B cell (primary cell): ENCODE results near the gene ADPRS.

Source experiments
- CTCF ChIP-seq: fragments of 200-600 bp; IDR thresholded peaks from one replicate; pipeline ENCODE4 v1.8.0; 2022; ENCODE audit warnings: antibody characterized with exemption, mild to moderate bottlenecking
- EZH2 ChIP-seq: IDR thresholded peaks from 2 replicates; pipeline ENCODE4 v1.6.1; 2012; ENCODE audit warnings: borderline replicate concordance, low read depth, mild to moderate bottlenecking, moderate library complexity, low read length; ENCODE audit not compliant: insufficient read depth, poor library complexity, severe bottlenecking

DNA sequence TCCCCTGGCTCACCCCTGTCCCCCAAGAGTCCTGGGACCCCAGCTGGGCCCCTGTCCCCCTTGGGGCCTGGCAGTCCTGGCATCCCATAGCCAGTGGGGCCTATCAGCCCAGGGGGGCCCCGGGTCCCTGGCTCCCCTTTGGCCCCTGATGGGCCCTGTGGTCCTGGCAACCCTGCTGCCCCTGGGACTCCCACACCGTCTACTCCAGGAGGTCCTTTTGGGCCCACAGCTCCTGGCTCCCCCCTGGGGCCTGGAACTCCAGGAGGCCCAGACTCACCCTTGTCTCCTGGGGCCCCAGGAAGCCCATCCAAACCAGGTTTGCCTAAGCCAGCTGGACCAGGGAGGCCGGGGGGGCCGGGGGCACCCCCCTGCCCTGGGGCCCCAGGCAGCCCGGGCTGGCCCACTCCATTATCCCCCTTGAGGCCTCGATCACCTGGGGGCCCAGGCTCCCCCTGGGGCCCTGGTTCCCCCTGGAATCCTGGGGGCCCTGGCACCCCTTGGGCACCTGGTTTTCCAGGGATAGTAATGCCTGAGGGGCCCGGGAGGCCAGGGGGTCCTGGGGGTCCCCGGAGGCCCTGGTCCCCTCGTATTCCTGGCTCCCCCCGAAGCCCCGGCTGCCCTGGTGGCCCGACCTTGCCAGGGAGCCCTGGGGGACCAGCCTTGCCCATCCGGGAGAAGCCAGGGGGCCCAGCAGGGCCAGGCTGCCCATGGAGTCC, 10.1 kb downstream of the ADPRS start:
- no peak for TF ChIP-seq CTCF
- TF ChIP-seq EZH2 = no peak
